ENCODE measurements around the gene SLC22A16.

Gene SLC22A16

DNA sequence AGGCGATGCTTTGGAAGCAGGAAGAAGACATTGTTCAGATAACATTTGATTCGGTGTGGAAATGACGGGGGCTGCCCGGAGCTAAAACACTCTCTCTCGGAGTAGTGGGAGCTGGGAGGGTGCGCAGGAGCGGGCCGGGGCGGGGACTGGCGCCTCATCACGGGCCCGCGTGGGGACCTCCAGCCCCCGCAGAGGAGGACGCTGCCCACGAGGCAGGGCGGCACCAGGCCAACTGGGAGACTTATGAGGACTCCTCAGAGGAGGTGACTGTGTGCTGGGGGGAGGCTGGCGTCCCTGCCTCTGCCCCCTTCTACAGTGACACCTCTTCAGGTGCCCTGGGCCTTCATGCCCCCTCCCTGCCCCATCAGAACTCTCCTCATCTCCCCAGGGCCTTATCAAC lies 76.2 kb downstream of the SLC22A16 start:
- FAIRE-seq: no peak

DNA sequence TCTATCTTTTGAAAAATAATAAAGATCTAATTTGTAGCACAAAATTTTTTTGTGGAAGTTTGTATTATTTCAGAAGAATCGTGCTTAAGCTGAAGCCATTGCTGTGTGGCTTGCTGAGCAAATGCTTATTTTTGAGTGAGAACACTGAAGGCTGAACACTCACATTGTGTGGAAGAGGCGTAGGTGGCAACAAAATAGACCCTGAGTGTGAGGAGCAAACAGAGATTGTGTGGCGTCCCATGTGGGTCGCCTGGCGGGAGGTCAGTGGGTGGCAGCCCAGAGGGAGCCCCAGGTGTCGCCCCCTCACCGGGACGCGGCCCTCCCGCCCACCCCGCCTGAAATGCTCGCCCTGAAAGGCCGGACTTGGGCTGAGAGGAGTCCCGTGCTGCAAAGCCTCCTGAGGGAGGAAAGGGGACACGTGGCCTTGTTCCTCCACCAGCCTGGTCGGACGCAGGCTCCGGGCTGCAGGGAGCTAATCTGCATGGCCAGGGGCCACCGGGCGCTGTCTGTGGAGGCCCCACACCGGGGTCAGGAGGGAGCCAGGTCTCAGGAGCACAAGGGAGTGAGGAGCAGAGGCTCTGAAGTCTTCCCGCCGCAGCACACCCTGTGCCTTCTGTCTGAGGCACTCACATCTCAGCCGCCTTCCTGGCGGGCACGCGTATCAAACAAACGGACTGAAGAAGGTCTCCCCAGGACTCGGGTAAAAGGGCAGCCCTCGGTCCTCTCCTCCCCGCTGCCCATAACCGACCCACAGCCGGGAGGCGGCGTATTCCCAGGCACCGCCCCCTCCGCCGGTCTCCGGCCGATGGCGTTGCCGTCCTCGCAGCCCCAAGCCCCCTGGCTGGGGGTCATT lies 77.0 kb downstream of the SLC22A16 start:
- no peak for FAIRE-seq

DNA sequence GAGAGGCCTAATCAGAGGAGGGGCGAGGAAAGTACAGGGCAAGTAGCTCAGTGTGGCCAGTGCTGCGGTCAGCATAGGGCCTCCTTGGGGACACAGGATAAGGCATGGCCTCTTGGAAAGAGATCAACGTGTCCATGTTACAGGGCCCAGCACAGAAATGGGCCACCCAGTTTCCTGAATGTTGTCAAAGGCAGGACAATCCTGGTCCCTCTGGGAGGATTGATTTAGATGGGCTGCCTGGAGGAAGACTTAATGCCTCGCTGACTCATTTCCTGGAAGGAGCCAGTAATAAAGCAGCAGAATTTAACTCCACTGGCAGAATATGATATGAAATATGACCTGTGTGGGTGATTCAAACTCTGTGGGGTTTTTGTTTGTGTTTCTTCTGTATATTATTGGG lies 77.6 kb downstream of the SLC22A16 start:
- no peak for FAIRE-seq

DNA sequence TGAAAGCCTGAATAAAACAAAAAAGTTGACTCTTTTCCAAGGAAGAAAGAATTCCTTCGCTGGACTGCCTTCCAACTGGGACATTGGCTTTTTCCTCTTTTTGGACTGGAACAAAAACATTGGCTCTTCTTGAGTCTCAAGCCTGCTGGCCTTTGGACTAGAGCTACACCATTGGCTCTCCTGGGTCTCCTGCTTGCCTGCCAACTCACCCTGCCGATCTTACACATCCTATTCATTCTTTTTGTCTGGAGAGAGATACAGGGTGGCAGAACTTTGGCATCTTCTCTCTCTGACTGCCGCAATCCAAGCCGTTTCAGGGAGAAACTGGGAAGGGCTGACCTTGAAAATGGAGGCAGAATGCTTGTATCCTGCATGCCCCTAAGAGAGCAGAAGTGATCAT lies 81.2 kb downstream of the SLC22A16 start:
- FAIRE-seq: no peak

DNA sequence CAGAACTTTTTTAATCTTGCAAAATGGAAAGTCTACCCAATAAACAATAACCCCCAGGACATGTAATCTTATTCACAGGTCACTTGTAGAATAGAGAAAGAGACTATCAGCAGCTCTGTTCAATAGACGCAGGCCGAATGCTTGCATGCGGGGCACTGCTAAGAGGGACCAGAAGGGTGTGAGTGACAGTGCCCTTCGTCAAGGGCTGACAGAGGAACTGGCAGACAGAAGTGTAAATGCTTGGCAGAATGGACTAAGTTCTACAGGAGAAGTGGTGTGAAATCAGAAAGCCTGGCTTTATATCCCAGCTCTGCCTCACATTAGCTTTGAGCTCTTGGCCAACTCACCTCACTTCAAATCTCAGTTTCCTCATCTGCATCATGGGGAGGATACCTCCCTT lies 82.0 kb downstream of the SLC22A16 start:
- no peak for FAIRE-seq

DNA sequence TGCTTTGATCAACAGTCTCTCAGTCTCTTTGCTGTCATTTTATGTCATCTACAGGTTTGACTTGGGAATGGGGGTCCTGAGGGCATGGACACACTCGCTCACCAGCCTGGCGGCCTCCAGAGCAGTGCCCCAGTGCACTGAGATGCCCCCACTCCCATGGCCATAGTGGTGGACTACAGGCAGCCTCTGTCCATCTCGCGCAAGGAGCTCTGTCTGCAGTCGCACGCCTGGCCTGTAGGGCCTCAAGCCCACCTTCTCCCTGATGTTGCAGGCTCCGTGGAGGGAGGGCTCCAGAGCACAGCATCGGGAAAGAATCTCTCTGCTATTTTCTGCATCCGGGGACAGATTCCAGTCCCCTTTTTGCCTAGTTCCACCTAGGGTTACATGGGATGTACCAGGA lies 83.7 kb downstream of the SLC22A16 start:
- FAIRE-seq: no peak

DNA sequence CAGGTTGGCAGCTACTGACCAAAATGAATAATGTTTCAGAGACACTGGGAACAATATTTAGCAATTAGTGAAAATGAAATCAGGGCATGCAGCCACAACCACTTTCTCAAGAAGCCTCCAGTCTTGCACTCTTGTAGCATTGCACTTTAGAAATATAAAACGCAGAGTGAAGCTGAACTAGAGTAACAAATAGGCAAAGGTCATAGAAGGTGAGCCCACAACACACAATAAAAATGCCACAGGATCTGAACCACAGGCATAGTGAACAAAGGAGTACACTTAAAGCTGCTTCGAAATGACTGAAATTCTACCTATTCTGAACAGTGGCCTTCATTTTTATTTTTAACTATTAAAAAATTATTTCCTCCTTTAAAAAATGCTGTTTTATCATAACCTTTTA lies 86.0 kb downstream of the SLC22A16 start:
- FAIRE-seq: no peak

DNA sequence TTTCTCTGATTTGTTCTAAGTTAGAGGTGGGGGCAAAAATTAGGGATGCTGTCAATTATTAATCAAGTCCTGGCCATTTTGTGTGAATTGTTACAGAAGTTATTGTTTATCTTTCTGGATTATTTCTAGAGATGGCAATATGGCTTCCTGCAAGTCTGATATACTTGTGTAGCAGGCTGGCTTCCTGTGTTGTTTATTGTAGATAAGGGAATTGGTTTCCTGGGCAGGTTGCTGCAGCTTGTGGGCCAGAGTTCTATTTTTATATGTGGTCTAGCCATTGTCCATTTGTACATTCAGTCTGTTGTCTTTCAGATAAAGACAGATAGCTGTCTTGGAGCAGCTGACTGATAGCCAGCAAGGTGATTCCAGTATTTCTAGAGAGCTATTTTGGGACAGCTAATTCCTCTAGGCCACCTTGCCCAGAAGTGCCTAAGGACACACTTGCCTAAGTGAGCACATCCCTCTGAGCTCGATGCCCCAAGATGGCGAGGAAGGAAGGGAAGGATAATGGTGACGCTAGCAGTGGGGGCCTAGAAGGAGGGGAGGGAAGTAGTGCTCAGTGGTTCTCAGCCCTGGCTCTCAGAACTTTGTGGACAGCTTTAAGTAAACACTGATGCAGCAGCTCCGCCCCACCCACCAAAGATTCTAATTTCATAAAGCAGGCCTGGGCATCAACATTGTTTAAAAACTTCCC lies 86.6 kb downstream of the SLC22A16 start:
- no peak for FAIRE-seq

DNA sequence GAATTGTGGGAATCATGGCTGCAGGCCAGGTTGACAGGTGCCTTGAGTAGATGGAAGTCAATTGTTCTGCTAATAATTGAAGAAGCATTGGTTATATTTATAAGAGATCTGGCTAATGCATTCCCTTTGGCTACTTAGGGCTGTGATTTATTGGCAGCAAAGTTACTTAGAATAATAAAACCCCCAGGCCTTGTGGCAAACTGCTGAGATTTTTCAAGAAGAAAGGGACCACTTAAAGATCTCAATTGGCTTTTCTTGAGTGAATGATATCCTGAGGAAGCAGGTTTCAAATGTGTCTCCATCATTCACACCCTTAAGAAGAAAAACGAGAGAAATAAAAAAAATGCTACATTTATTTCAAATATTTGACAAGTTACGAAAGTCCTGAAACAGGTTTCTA lies 88.4 kb downstream of the SLC22A16 start:
- FAIRE-seq: no peak

DNA sequence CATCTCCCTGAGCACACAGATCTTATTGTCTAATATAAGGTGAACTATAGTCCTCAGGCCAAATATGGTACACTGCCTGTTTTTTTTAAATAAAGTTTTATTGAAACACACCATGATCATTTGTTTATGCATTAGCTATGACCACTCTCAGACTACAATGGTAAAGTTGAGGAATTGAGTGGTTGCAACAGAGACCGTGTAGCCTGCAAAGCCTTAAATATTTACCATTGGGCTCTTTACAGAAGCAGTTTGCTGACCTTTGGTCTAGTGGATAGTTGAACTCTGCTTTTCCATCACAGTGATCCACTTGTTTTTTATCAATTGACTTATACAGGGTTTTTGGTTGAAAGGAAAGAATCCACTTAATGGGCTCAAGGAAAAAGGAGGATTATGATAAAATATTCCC lies 91.0 kb downstream of the SLC22A16 start:
- no peak for FAIRE-seq

DNA sequence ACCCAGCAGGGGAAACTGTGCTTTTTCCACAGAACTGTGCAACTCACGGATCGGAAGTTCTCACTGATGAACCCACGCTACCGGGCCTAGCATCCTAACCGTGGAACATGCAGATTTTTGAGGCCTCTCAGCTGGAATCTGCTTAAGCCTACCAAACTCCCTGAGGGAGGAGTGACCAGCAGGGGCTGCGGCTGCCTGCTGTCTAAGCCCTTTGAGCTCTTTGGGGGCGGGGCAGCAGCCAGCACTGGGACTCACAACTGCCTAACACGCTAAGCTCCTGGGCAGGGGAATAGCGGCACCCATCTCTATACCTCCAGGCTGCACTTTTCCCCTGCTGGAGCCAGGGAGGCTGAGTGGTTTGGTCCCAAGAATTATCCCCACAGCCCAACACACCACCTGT lies 97.9 kb downstream of the SLC22A16 start:
- no peak for FAIRE-seq

All from G401.6 (cell line).